HepG2 (cell line): ENCODE data around the gene ZNF343. TPM values are rescaled to one million over a fixed set of nuclear protein-coding genes. Genes with fewer than 3 reads are reported as not detected.
"Not testable (repeated sequence)": the region's sequence is repeated elsewhere in the genome, so short reads cannot be mapped to it uniquely, and the experiment has no call there.

Experiments used
- CEBPB ChIP-seq: IDR thresholded peaks from 2 replicates; pipeline ENCODE4 v1.6.1; 2011; ENCODE audit warnings: low read depth, low read length, improper control_type of control experiment, borderline replicate concordance
- CEBPG ChIP-seq: IDR thresholded peaks from 2 replicates; pipeline ENCODE4 v1.6.1; 2016
- FOXA1 ChIP-seq, 2 experiments: fragments of 450-650 bp in 1 of 2; sonication (generic) in 1 of 2; formaldehyde crosslinking in 1 of 2; IDR thresholded peaks; 2 replicates each; pipeline versions ENCODE4 v1.4.0 to v1.6.1; 2016 to 2020; ENCODE audit warnings: missing genetic modification reagents in 1 of 2
- FOXA3 ChIP-seq: IDR thresholded peaks from 2 replicates; pipeline ENCODE4 v1.6.1; 2016; ENCODE audit warnings: missing genetic modification reagents, missing compliant biosample characterization
- GATAD2A ChIP-seq: IDR thresholded peaks from 2 replicates; pipeline ENCODE4 v1.6.1; 2016
- HMG20A ChIP-seq: IDR thresholded peaks from 2 replicates; pipeline ENCODE4 v1.6.1; 2016; ENCODE audit warnings: borderline replicate concordance
- ISL2 ChIP-seq: sonication (generic); formaldehyde crosslinking; IDR thresholded peaks from 2 replicates; pipeline ENCODE4 v1.5.0; 2020; ENCODE audit warnings: missing genetic modification reagents
- NCOA2 ChIP-seq: sonication (generic); formaldehyde crosslinking; IDR thresholded peaks from 2 replicates; pipeline ENCODE4 v1.8.0; 2022; ENCODE audit warnings: inconsistent platforms
- ONECUT2 ChIP-seq: sonication (generic); formaldehyde crosslinking; IDR thresholded peaks from 2 replicates; pipeline ENCODE4 v1.4.0; 2020; ENCODE audit warnings: missing genetic modification reagents
- SOX5 ChIP-seq: IDR thresholded peaks from 2 replicates; pipeline ENCODE4 v1.6.1; 2016; ENCODE audit warnings: borderline replicate concordance
- THAP11 ChIP-seq: IDR thresholded peaks from 2 replicates; pipeline ENCODE4 v1.6.1; 2016; ENCODE audit warnings: missing biosample characterization, missing genetic modification reagents
- ZBTB40 ChIP-seq, 2 experiments: fragments of 450-650 bp in 1 of 2; sonication (generic) in 1 of 2; formaldehyde crosslinking in 1 of 2; IDR thresholded peaks; 2 replicates each; pipeline versions ENCODE4 v1.6.1 to v1.8.0; 2016 to 2022; ENCODE audit warnings: antibody characterized with exemption in 1 of 2, mild to moderate bottlenecking in 1 of 2, missing genetic modification reagents in 1 of 2
- ZNF354B ChIP-seq: sonication (generic); formaldehyde crosslinking; IDR thresholded peaks from 2 replicates; pipeline ENCODE4 v1.8.0; 2022; ENCODE audit warnings: mild to moderate bottlenecking, missing genetic modification reagents
- polyA plus RNA-seq, 8 experiments: library from polyadenylated mRNA; depleted of rRNA in 3 of 8; stranded (reverse) in 7 of 8; unstranded in 1 of 8; fragments of >200 nt; fragmentation: Illumina TruSeq in 4 of 8; extraction: Trizol in 4 of 8; gene quantifications; 2 replicates each; pipeline versions ENCODE4 v1.2.1 to v1.2.3, GENCODE V29; 2011 to 2016; ENCODE audit warnings: low read depth in 4 of 8, missing spikeins in 1 of 8, mixed read lengths in 1 of 8; ENCODE audit not compliant: insufficient read depth in 1 of 8
- total RNA-seq, 5 experiments: library from RNA; depleted of rRNA; stranded (reverse); fragments of >200 nt; fragmentation: Illumina TruSeq; extraction: Trizol; gene quantifications; 2 replicates each; pipeline ENCODE4 v1.2.3, GENCODE V29; 2016; ENCODE audit warnings: low read depth in 1 of 5
- TF ChIP-seq, protein P1 (sequence below): sonication (generic); formaldehyde crosslinking; IDR thresholded peaks from 2 replicates; pipeline ENCODE4 v1.5.0; 2020; ENCODE audit warnings: missing genetic modification reagents
- TF ChIP-seq, protein P2 (sequence below): sonication (generic); formaldehyde crosslinking; IDR thresholded peaks from 2 replicates; pipeline ENCODE4 v1.4.0; 2020; ENCODE audit warnings: missing genetic modification reagents
- TF ChIP-seq, protein P3 (sequence below): sonication (generic); formaldehyde crosslinking; IDR thresholded peaks from 2 replicates; pipeline ENCODE4 v1.4.0; 2020; ENCODE audit warnings: missing genetic modification reagents

Gene ZNF343
- total and polyA plus RNA-seq, 2 of the 13 experiments (the other 11 are each of a cell fraction or from before 2014, with no cell fraction given), result 16.4 to 22.1 TPM

- TF ChIP-seq ZBTB40 (IDR thresholded peaks at IDR 0.05) (0 out of 2 replicates have a peak, but pooled peaks have one; percentile 8), CEBPG (CRISPR knock-in tag) (peak; percentile 84), FOXA1 (CRISPR knock-in tag; IDR thresholded peaks at IDR 0.05) (peak; percentile 23; the same call in 1 of the 2 replicates), ONECUT2 (CRISPR knock-in tag) (peak; percentile 61), GATAD2A (CRISPR knock-in tag) (peak; percentile 75), THAP11 (CRISPR knock-in tag) (peak; percentile 75), ZNF354B (CRISPR knock-in tag) (peak; percentile 61; the same call in 1 of the 2 replicates), CEBPB (peak; percentile 55; the same call in 1 of the 2 replicates), ISL2 (peak; percentile 58; the same call in 1 of the 2 replicates), SOX5 (CRISPR knock-in tag) (peak; percentile 68; the same call in 1 of the 2 replicates), HMG20A (CRISPR knock-in tag) (peak; percentile 30; the same call in 1 of the 2 replicates), NCOA2 (CRISPR knock-in tag) (peak; percentile 35; the same call in 1 of the 2 replicates), FOXA3 (CRISPR knock-in tag) (peak; percentile 68)
- not testable (repeated sequence) for TF ChIP-seq ZBTB40 (CRISPR knock-in tag; IDR thresholded peaks at IDR 0.05); FOXA1 (IDR thresholded peaks at IDR 0.05)
- TF ChIP-seq, protein P1, sequence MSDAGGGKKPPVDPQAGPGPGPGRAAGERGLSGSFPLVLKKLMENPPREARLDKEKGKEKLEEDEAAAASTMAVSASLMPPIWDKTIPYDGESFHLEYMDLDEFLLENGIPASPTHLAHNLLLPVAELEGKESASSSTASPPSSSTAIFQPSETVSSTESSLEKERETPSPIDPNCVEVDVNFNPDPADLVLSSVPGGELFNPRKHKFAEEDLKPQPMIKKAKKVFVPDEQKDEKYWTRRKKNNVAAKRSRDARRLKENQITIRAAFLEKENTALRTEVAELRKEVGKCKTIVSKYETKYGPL (CRISPR knock-in tag), result 0 out of 2 replicates have a peak, but pooled peaks have one; percentile 41
- TF ChIP-seq, protein P2, sequence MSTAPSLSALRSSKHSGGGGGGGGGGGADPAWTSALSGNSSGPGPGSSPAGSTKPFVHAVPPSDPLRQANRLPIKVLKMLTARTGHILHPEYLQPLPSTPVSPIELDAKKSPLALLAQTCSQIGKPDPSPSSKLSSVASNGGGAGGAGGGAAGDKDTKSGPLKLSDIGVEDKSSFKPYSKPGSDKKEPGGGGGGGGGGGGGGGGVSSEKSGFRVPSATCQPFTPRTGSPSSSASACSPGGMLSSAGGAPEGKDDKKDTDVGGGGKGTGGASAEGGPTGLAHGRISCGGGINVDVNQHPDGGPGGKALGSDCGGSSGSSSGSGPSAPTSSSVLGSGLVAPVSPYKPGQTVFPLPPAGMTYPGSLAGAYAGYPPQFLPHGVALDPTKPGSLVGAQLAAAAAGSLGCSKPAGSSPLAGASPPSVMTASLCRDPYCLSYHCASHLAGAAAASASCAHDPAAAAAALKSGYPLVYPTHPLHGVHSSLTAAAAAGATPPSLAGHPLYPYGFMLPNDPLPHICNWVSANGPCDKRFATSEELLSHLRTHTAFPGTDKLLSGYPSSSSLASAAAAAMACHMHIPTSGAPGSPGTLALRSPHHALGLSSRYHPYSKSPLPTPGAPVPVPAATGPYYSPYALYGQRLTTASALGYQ (CRISPR knock-in tag), result 0 out of 2 replicates have a peak, but pooled peaks have one; percentile 32
- TF ChIP-seq, protein P3, sequence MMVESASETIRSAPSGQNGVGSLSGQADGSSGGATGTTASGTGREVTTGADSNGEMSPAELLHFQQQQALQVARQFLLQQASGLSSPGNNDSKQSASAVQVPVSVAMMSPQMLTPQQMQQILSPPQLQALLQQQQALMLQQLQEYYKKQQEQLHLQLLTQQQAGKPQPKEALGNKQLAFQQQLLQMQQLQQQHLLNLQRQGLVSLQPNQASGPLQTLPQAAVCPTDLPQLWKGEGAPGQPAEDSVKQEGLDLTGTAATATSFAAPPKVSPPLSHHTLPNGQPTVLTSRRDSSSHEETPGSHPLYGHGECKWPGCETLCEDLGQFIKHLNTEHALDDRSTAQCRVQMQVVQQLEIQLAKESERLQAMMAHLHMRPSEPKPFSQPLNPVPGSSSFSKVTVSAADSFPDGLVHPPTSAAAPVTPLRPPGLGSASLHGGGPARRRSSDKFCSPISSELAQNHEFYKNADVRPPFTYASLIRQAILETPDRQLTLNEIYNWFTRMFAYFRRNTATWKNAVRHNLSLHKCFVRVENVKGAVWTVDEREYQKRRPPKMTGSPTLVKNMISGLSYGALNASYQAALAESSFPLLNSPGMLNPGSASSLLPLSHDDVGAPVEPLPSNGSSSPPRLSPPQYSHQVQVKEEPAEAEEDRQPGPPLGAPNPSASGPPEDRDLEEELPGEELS (CRISPR knock-in tag), result 0 out of 2 replicates have a peak, but pooled peaks have one; percentile 36
Observed at GRCh38 chr20:2502808-2503384, 5.8 kb downstream of the ZNF343 start (continued).
